Parathyroid adenoma (tissue), 2 donors: ENCODE measurements around the gene MLIP.

Source experiments
- H2AFZ ChIP-seq: fragments of 300-600 bp; sonication (generic); one replicate; pipeline ENCODE4 v1.7.0; 2017; ENCODE audit warnings: antibody characterized with exemption, mild to moderate bottlenecking
- H3K27ac ChIP-seq: fragments of 300-600 bp; sonication (generic); one replicate; pipeline ENCODE4 v1.7.0; 2017
- H3K27me3 ChIP-seq: fragments of 300-600 bp; sonication (generic); one replicate; pipeline ENCODE4 v1.7.0; 2017; ENCODE audit warnings: low read length; ENCODE audit not compliant: control insufficient read depth, insufficient read depth
- H3K36me3 ChIP-seq: fragments of 300-600 bp; sonication (generic); one replicate; pipeline ENCODE4 v1.7.0; 2017; ENCODE audit warnings: low read length; ENCODE audit not compliant: control insufficient read depth, insufficient read depth
- H3K4me1 ChIP-seq: fragments of 300-600 bp; sonication (generic); one replicate; pipeline ENCODE4 v1.7.0; 2017; ENCODE audit warnings: control low read depth
- H3K4me2 ChIP-seq: fragments of 300-600 bp; sonication (generic); one replicate; pipeline ENCODE4 v1.7.0; 2017; ENCODE audit warnings: low read length
- H3K4me3 ChIP-seq: fragments of 300-600 bp; sonication (generic); one replicate; pipeline ENCODE4 v1.7.0; 2017; ENCODE audit warnings: low read depth, low read length
- H3K79me2 ChIP-seq: fragments of 300-600 bp; sonication (generic); one replicate; pipeline ENCODE4 v1.7.0; 2017; ENCODE audit warnings: control low read depth
- H3K9ac ChIP-seq: fragments of 300-600 bp; sonication (generic); one replicate; pipeline ENCODE4 v1.7.0; 2017; ENCODE audit warnings: mild to moderate bottlenecking
- H3K9me3 ChIP-seq: fragments of 300-600 bp; sonication (generic); one replicate; pipeline ENCODE4 v1.7.0; 2017; ENCODE audit warnings: low read length; ENCODE audit not compliant: control insufficient read depth
- CTCF ChIP-seq: fragments of 300-600 bp; sonication (generic); IDR thresholded peaks from one replicate; pipeline ENCODE4 v1.7.0; 2017; ENCODE audit warnings: antibody characterized with exemption, mild to moderate bottlenecking
- donor health status: primary hyperparathyroidism.

MLIP gene

GRCh38 chr6:54099225-54099624 lies 12.0 kb upstream of the MLIP start:
- TF ChIP-seq CTCF = no peak
- no peaks in the 10 kb centered on the region for H3K4me1 ChIP-seq
- H3K27ac ChIP-seq = no peak overlapping the region
- no peaks in the 10 kb centered on the region for H3K79me2 ChIP-seq
- no peak overlapping the region for H3K9ac ChIP-seq
- no peaks in the 10 kb centered on the region for H3K27me3 ChIP-seq
- no peaks in the 10 kb centered on the region for H3K9me3 ChIP-seq
- no peak overlapping the region for H2AFZ ChIP-seq
- no peak overlapping the region for H3K4me2 ChIP-seq
- H3K36me3 ChIP-seq = no peaks in the 10 kb centered on the region
- no peak overlapping the region for H3K4me3 ChIP-seq

- TF ChIP-seq CTCF = no peak
- H2AFZ ChIP-seq = no peak overlapping the region
- no peak overlapping the region for H3K9ac ChIP-seq
- no peak overlapping the region for H3K4me3 ChIP-seq
- H3K36me3 ChIP-seq = no peaks in the 10 kb centered on the region
- no peak overlapping the region for H3K4me2 ChIP-seq
- H3K9me3 ChIP-seq = no peaks in the 10 kb centered on the region
- H3K27ac ChIP-seq = no peak overlapping the region
- H3K4me1 ChIP-seq = no peaks in the 10 kb centered on the region
- H3K79me2 ChIP-seq = no peaks in the 10 kb centered on the region
- H3K27me3 ChIP-seq = no peaks in the 10 kb centered on the region
These were observed 10.7 kb upstream of the MLIP start for GRCh38 chr6:54100411-54101006.

DNA sequence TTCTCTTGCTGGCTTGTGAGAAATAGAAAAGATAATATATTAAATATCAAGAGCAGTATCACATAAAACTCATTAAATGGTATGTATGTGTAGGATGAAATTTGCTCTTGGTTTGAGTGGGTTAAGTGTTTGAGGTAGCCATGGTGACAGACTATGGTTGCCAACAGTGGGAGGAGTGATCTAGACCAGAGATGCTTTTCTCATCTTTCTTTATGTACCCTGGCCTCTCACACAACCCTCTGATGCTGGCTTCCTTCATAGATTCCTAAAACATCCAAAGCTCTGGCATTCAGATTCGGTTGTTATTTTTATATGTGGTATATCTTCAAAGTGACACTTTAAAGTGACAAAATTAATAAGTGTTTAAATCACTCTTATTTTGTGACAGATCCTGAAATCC lies 9.0 kb upstream of the MLIP start:
- Histone ChIP-seq H3K27me3 (no peaks in the 10 kb centered on the region), H2AFZ (no peak overlapping the region), H3K27ac (no peak overlapping the region), H3K4me3 (no peak overlapping the region), H3K9ac (no peak overlapping the region), H3K79me2 (no peaks in the 10 kb centered on the region), H3K9me3 (no peaks in the 10 kb centered on the region), H3K4me2 (no peak overlapping the region), H3K36me3 (no peaks in the 10 kb centered on the region), H3K4me1 (no peaks in the 10 kb centered on the region)
- TF ChIP-seq CTCF = no peak

GRCh38 chr6:54103497-54103896 lies 7.7 kb upstream of the MLIP start:
- H2AFZ ChIP-seq = no peak overlapping the region
- H3K79me2 ChIP-seq = no peaks in the 10 kb centered on the region
- no peaks in the 10 kb centered on the region for H3K36me3 ChIP-seq
- H3K9ac ChIP-seq = no peak overlapping the region
- TF ChIP-seq CTCF = no peak
- no peak overlapping the region for H3K4me3 ChIP-seq
- H3K9me3 ChIP-seq = no peaks in the 10 kb centered on the region
- no peak overlapping the region for H3K27ac ChIP-seq
- no peak overlapping the region for H3K4me2 ChIP-seq
- H3K27me3 ChIP-seq = no peaks in the 10 kb centered on the region
- no peaks in the 10 kb centered on the region for H3K4me1 ChIP-seq

- Histone ChIP-seq H3K27me3 (no peaks in the 10 kb centered on the region), H3K27ac (no peak overlapping the region), H3K4me2 (no peak overlapping the region), H3K9me3 (no peaks in the 10 kb centered on the region), H3K4me1 (no peaks in the 10 kb centered on the region), H3K36me3 (no peaks in the 10 kb centered on the region), H3K79me2 (no peaks in the 10 kb centered on the region), H2AFZ (no peak overlapping the region), H3K4me3 (no peak overlapping the region), H3K9ac (no peak overlapping the region)
- no peak for TF ChIP-seq CTCF
These were observed 4.5 kb upstream of the MLIP start for GRCh38 chr6:54106727-54107126.
